Stomach smooth muscle (tissue), 2 donors: ENCODE data around the gene RC3H1.

ENCODE experiments used
- H3K27ac ChIP-seq: one replicate; pipeline ENCODE4 v1.7.0; 2013; ENCODE audit warnings: mild to moderate bottlenecking, low read length, inconsistent platforms
- H3K27me3 ChIP-seq, 2 donors: one replicate each; pipeline ENCODE4 v1.7.0; 2013; ENCODE audit warnings: low read length in 2 of 2; ENCODE audit not compliant: insufficient read depth in 2 of 2, control insufficient read depth in 1 of 2
- H3K36me3 ChIP-seq, 2 donors: one replicate each; pipeline ENCODE4 v1.7.0; 2013; ENCODE audit warnings: low read length in 2 of 2; ENCODE audit not compliant: control insufficient read depth in 2 of 2, insufficient read depth in 2 of 2
- H3K4me1 ChIP-seq: one replicate; pipeline ENCODE4 v1.7.0; 2013; ENCODE audit warnings: low read length; ENCODE audit not compliant: control insufficient read depth, insufficient read depth
- H3K4me3 ChIP-seq, 2 donors: one replicate each; pipeline ENCODE4 v1.7.0; 2013; ENCODE audit warnings: low read length in 2 of 2
- H3K9ac ChIP-seq, 2 donors: one replicate each; pipeline ENCODE4 v1.7.0; 2013; ENCODE audit warnings: low read length in 2 of 2, mild to moderate bottlenecking in 1 of 2
- H3K9me3 ChIP-seq, 2 donors: one replicate each; pipeline ENCODE4 v1.7.0; 2013; ENCODE audit warnings: low read length in 2 of 2; ENCODE audit not compliant: control insufficient read depth in 2 of 2
- donor health status: healthy.
- donor health status: Pancreatic carcinoma.

RC3H1 gene

GRCh38 chr1:173916667-173917066 is 105.5 kb downstream of the RC3H1 start:
- no peaks in the 10 kb centered on the region for H3K27me3 ChIP-seq
- H3K4me3 ChIP-seq: no peak overlapping the region
- no peaks in the 10 kb centered on the region for H3K4me1 ChIP-seq
- H3K36me3 ChIP-seq: no peaks in the 10 kb centered on the region
- peaks cover 0 to 5% of the 10 kb centered on the region in 2 donors for H3K9me3 ChIP-seq
- H3K27ac ChIP-seq: no peak overlapping the region
- H3K9ac ChIP-seq: no peak overlapping the region

- Histone ChIP-seq H3K27ac (no peak overlapping the region), H3K4me1 (no peaks in the 10 kb centered on the region), H3K36me3 (no peaks in the 10 kb centered on the region), H3K9me3 (peaks cover 0 to 5% of the 10 kb centered on the region in 2 donors), H3K9ac (no peak overlapping the region), H3K27me3 (no peaks in the 10 kb centered on the region), H3K4me3 (no peak overlapping the region)
Observed at GRCh38 chr1:173915596-173915995, 106.6 kb downstream of the RC3H1 start.

GRCh38 chr1:173914366-173914871 is 107.7 kb downstream of the RC3H1 start:
- Histone ChIP-seq H3K36me3 (peaks cover 0 to 1% of the 10 kb centered on the region in 2 donors), H3K4me1 (no peaks in the 10 kb centered on the region), H3K4me3 (no peak overlapping the region), H3K27me3 (no peaks in the 10 kb centered on the region), H3K9ac (no peak overlapping the region), H3K9me3 (peaks cover 0 to 5% of the 10 kb centered on the region in 2 donors), H3K27ac (no peak overlapping the region)

GRCh38 chr1:173913111-173913510 is 109.0 kb downstream of the RC3H1 start:
- Histone ChIP-seq H3K27me3 (no peaks in the 10 kb centered on the region), H3K4me3 (no peak overlapping the region), H3K36me3 (peaks cover 0 to 2% of the 10 kb centered on the region in 2 donors), H3K4me1 (no peaks in the 10 kb centered on the region), H3K9me3 (peaks cover 0 to 5% of the 10 kb centered on the region in 2 donors), H3K27ac (no peak overlapping the region), H3K9ac (no peak overlapping the region)

GRCh38 chr1:173903827-173904531 is 118.2 kb downstream of the RC3H1 start:
- Histone ChIP-seq H3K27ac (no peak overlapping the region), H3K9me3 (no peaks in the 10 kb centered on the region), H3K9ac (no peak overlapping the region), H3K36me3 (peaks cover 0 to 2% of the 10 kb centered on the region in 2 donors), H3K4me3 (no peak overlapping the region), H3K27me3 (no peaks in the 10 kb centered on the region), H3K4me1 (no peaks in the 10 kb centered on the region)

- H3K9me3 ChIP-seq: no peaks in the 10 kb centered on the region
- no peak overlapping the region for H3K27ac ChIP-seq
- H3K4me3 ChIP-seq: no peak overlapping the region
- H3K4me1 ChIP-seq: no peaks in the 10 kb centered on the region
- H3K27me3 ChIP-seq: no peaks in the 10 kb centered on the region
- H3K36me3 ChIP-seq: no peaks in the 10 kb centered on the region
- H3K9ac ChIP-seq: no peak overlapping the region
Observed at GRCh38 chr1:173900992-173901391, 121.2 kb downstream of the RC3H1 start.

GRCh38 chr1:173900427-173900826 is 121.7 kb downstream of the RC3H1 start:
- H3K4me1 ChIP-seq: no peaks in the 10 kb centered on the region
- no peaks in the 10 kb centered on the region for H3K27me3 ChIP-seq
- no peaks in the 10 kb centered on the region for H3K9me3 ChIP-seq
- no peaks in the 10 kb centered on the region for H3K36me3 ChIP-seq
- H3K4me3 ChIP-seq: no peak overlapping the region
- H3K27ac ChIP-seq: no peak overlapping the region
- H3K9ac ChIP-seq: no peak overlapping the region

GRCh38 chr1:173894189-173894588 is 128.0 kb downstream of the RC3H1 start:
- Histone ChIP-seq H3K4me1 (no peaks in the 10 kb centered on the region), H3K27me3 (no peaks in the 10 kb centered on the region), H3K27ac (no peak overlapping the region), H3K9me3 (no peaks in the 10 kb centered on the region), H3K36me3 (no peaks in the 10 kb centered on the region), H3K4me3 (no peak overlapping the region), H3K9ac (no peak overlapping the region)

GRCh38 chr1:173893611-173894010 is 128.5 kb downstream of the RC3H1 start:
- Histone ChIP-seq H3K4me1 (no peaks in the 10 kb centered on the region), H3K27me3 (no peaks in the 10 kb centered on the region), H3K27ac (no peak overlapping the region), H3K4me3 (no peak overlapping the region), H3K9ac (no peak overlapping the region), H3K36me3 (no peaks in the 10 kb centered on the region), H3K9me3 (no peaks in the 10 kb centered on the region)

GRCh38 chr1:173889885-173890284 is 132.3 kb downstream of the RC3H1 start:
- Histone ChIP-seq H3K36me3 (peaks cover 12 to 15% of the 10 kb centered on the region in 2 donors), H3K9me3 (no peaks in the 10 kb centered on the region), H3K4me3 (no peak overlapping the region), H3K27ac (no peak overlapping the region), H3K9ac (no peak overlapping the region), H3K27me3 (no peaks in the 10 kb centered on the region), H3K4me1 (no peaks in the 10 kb centered on the region)

- Histone ChIP-seq H3K4me1 (no peaks in the 10 kb centered on the region), H3K4me3 (no peak overlapping the region), H3K36me3 (peaks cover 12 to 15% of the 10 kb centered on the region in 2 donors), H3K9ac (no peak overlapping the region), H3K9me3 (no peaks in the 10 kb centered on the region), H3K27me3 (no peaks in the 10 kb centered on the region), H3K27ac (no peak overlapping the region)
Observed at GRCh38 chr1:173888749-173889148, 133.4 kb downstream of the RC3H1 start.
